HEK293T (cell line): Measurements from ENCODE around the gene BMAL1.

ENCODE experiments used
- ARNT ChIP-seq: fragments of 450-650 bp; IDR thresholded peaks from 2 replicates; pipeline ENCODE4 v1.6.1; 2017; ENCODE audit warnings: mild to moderate bottlenecking
- BHLHE40 ChIP-seq: fragments of 450-650 bp; IDR thresholded peaks from 2 replicates; pipeline ENCODE4 v1.6.1; 2016; ENCODE audit warnings: mild to moderate bottlenecking, moderate library complexity, borderline replicate concordance
- FOXA1 ChIP-seq: fragments of 450-650 bp; IDR thresholded peaks from 2 replicates; pipeline ENCODE4 v1.6.1; 2016; ENCODE audit warnings: mild to moderate bottlenecking
- FOXK2 ChIP-seq: fragments of 450-650 bp; IDR thresholded peaks from 2 replicates; pipeline ENCODE4 v1.6.1; 2016; ENCODE audit warnings: mild to moderate bottlenecking
- FOXM1 ChIP-seq: fragments of 450-650 bp; IDR thresholded peaks from 2 replicates; pipeline ENCODE4 v1.6.1; 2017; ENCODE audit warnings: mild to moderate bottlenecking, borderline replicate concordance
- HDGF ChIP-seq: fragments of 450-650 bp; IDR thresholded peaks from 2 replicates; pipeline ENCODE4 v1.6.1; 2017; ENCODE audit warnings: antibody characterized with exemption, borderline replicate concordance
- LEF1 ChIP-seq: fragments of 450-650 bp; IDR thresholded peaks from 2 replicates; pipeline ENCODE4 v1.6.1; 2017; ENCODE audit warnings: mild to moderate bottlenecking, borderline replicate concordance
- PKNOX1 ChIP-seq: fragments of 450-650 bp; IDR thresholded peaks from 2 replicates; pipeline ENCODE4 v1.6.1; 2016
- SP1 ChIP-seq: fragments of 450-650 bp; IDR thresholded peaks from 2 replicates; pipeline ENCODE4 v1.6.1; 2017
- SUZ12 ChIP-seq: fragments of 450-650 bp; IDR thresholded peaks from 2 replicates; pipeline ENCODE4 v1.6.1; 2016; ENCODE audit warnings: mild to moderate bottlenecking
- TARDBP ChIP-seq: fragments of 450-650 bp; IDR thresholded peaks from 2 replicates; pipeline ENCODE4 v1.6.1; 2016

- TF ChIP-seq FOXK2, result no peak
- no peak for TF ChIP-seq FOXM1
- no peak for TF ChIP-seq LEF1
- TF ChIP-seq SP1, result no peak
- TF ChIP-seq BHLHE40, result no peak
- no peak for TF ChIP-seq TARDBP
- no peak for TF ChIP-seq PKNOX1
- TF ChIP-seq FOXA1, result no peak
- no peak for TF ChIP-seq SUZ12
- no peak for TF ChIP-seq ARNT
- TF ChIP-seq HDGF, result no peak
Measured at GRCh38 chr11:13286279-13286821, 8.8 kb downstream of the BMAL1 start.
